Kidney (tissue), 14 donors: ENCODE results near the gene TBCE. TPM values are rescaled to one million over a fixed set of nuclear protein-coding genes. Genes with fewer than 3 reads are reported as not detected.

Source experiments
- DNase-seq, 5 donors: peaks; one replicate each; pipeline ENCODE4 v3.0.0-alpha.2; 2013 to 2020
- FAIRE-seq: peaks from 2 replicates; lab custom pipeline; 2012; peaks lifted over from hg19 to GRCh38; lab: Jason Lieb, UNC
- H3K27ac ChIP-seq, 2 donors: one replicate each; pipeline ENCODE4 v1.7.0; 2013; ENCODE audit warnings: low read depth in 2 of 2, low read length in 2 of 2, inconsistent platforms in 1 of 2
- H3K27me3 ChIP-seq: one replicate; pipeline ENCODE4 v1.7.1; 2013; ENCODE audit warnings: low read length, inconsistent platforms; ENCODE audit not compliant: control insufficient read depth, insufficient read depth
- H3K36me3 ChIP-seq, 3 donors: one replicate each; pipeline versions ENCODE4 v1.7.0 to v1.7.1; 2013; ENCODE audit warnings: low read length in 3 of 3, control low read depth in 1 of 3, inconsistent platforms in 1 of 3; ENCODE audit not compliant: insufficient read depth in 3 of 3, control insufficient read depth in 2 of 3
- H3K4me1 ChIP-seq, 3 donors: one replicate each; pipeline versions ENCODE4 v1.7.0 to v1.7.1; 2013; ENCODE audit warnings: low read length in 3 of 3, inconsistent platforms in 1 of 3, low read depth in 1 of 3; ENCODE audit not compliant: control insufficient read depth in 2 of 3, insufficient read depth in 2 of 3
- H3K4me3 ChIP-seq, 3 donors: one replicate each; pipeline versions ENCODE4 v1.7.0 to v1.8.1; 2013; ENCODE audit warnings: low read length in 3 of 3, control low read depth in 1 of 3, inconsistent platforms in 1 of 3
- H3K9ac ChIP-seq, 3 donors: one replicate each; pipeline versions ENCODE4 v1.7.0 to v1.7.1; 2013; ENCODE audit warnings: low read length in 3 of 3, control low read depth in 1 of 3, inconsistent platforms in 1 of 3
- H3K9me3 ChIP-seq, 3 donors: one replicate each; pipeline versions ENCODE4 v1.7.0 to v1.7.1; 2013; ENCODE audit warnings: low read length in 3 of 3, control low read depth in 1 of 3, inconsistent platforms in 1 of 3; ENCODE audit not compliant: control insufficient read depth in 2 of 3, insufficient read depth in 1 of 3
- CTCF ChIP-seq: IDR thresholded peaks from 3 replicates; pipeline ENCODE4 v1.5.1; 2012; ENCODE audit warnings: mild to moderate bottlenecking, moderate library complexity, borderline replicate concordance; ENCODE audit not compliant: insufficient read depth; ENCODE audit errors: extremely low read depth
- intact Hi-C: fragments of 100-400 bp; cut with DNase I; formaldehyde crosslinking; loops from one replicate; pipeline ENCODE4 v1.11.1; 2022
- polyA plus RNA-seq: library from polyadenylated mRNA; stranded (reverse); fragments of 350-450 nt; fragmentation: Illumina TruSeq; extraction: RNeasy Lipid Tissue Mini Kit (QIAGEN cat#74804); gene quantifications from one replicate; pipeline ENCODE4 v1.2.3, GENCODE V29; 2014; ENCODE audit warnings: low read depth, low replicate concordance; ENCODE audit not compliant: insufficient read depth
- total RNA-seq: library from RNA; stranded (reverse); fragmentation: NEBNext Ultra II Directional; extraction: Animal tissue kit (Norgen Biotek cat#: 25700); gene quantifications from one replicate; pipeline ENCODE4 v1.2.1, GENCODE V29; 2021
- donor health status: control.
- donor health status: control.
- donor health status: control.
- donor health status: control.
- donor health status: control.
- donor health status: DM: yes; HTN: yes; CAD: no.
- donor health status: Normal renal cell carcinoma (clear cell type).

Gene TBCE
- total and polyA plus RNA-seq, 2 donors from 2014 or later, result 15.1 to 22.6 TPM

GRCh38 chr1:235434001-235434400 is 66.8 kb downstream of the TBCE start:
- TF ChIP-seq CTCF, result no peak
- no peak for FAIRE-seq
- Histone ChIP-seq H3K4me1 (no peaks in the 10 kb centered on the region), H3K9ac (no peak overlapping the region), H3K27me3 (no peaks in the 10 kb centered on the region), H3K36me3 (peaks cover 3 to 30% (median 14%) of the 10 kb centered on the region in 3 donors), H3K4me3 (no peak overlapping the region), H3K27ac (no peak overlapping the region), H3K9me3 (no peaks in the 10 kb centered on the region)
- intact Hi-C loops, result no loop called here
- no peak for DNase-seq

GRCh38 chr1:235441159-235441685 is 74.0 kb downstream of the TBCE start:
- peaks cover 5 to 32% (median 27%) of the 10 kb centered on the region in 3 donors for H3K36me3 ChIP-seq
- no peak for FAIRE-seq
- H3K27ac ChIP-seq, result no peak overlapping the region

GRCh38 chr1:235442788-235443429 is 75.7 kb downstream of the TBCE start:
- intact Hi-C loops, result no loop called here
- no peak overlapping the region for H3K9ac ChIP-seq
- H3K36me3 ChIP-seq, result peaks cover 2 to 29% (median 20%) of the 10 kb centered on the region in 3 donors
- TF ChIP-seq CTCF, result no peak
- no peaks in the 10 kb centered on the region for H3K4me1 ChIP-seq
- no peaks in the 10 kb centered on the region for H3K27me3 ChIP-seq
- H3K4me3 ChIP-seq, result no peak overlapping the region
- H3K9me3 ChIP-seq, result no peaks in the 10 kb centered on the region
- H3K27ac ChIP-seq, result no peak overlapping the region
- FAIRE-seq (no peak), DNase-seq (no peak)

More at GRCh38 chr1:235441159-235441685, 74.0 kb downstream of the TBCE start:
- no peaks in the 10 kb centered on the region for H3K4me1 ChIP-seq
- intact Hi-C loops, result no loop called here
- no peak overlapping the region for H3K4me3 ChIP-seq
- H3K9ac ChIP-seq, result no peak overlapping the region
- TF ChIP-seq CTCF, result no peak
- no peaks in the 10 kb centered on the region for H3K9me3 ChIP-seq
- H3K27me3 ChIP-seq, result no peaks in the 10 kb centered on the region
- DNase-seq, result no peak
